NCI-H2107 treated with DMSO at 0.1 percent for 48 hours (cell line): ENCODE measurements around the gene RAB40A.
"Not testable (repeated sequence)": the region's sequence is repeated elsewhere in the genome, so short reads cannot be mapped to it uniquely, and the experiment has no call there.

ENCODE experiments used
- DNase-seq: peaks from one replicate; lab custom pipeline; 2025; ENCODE audit not compliant: unreplicated experiment; lab: John Stamatoyannopoulos, UW

RAB40A gene

DNA sequence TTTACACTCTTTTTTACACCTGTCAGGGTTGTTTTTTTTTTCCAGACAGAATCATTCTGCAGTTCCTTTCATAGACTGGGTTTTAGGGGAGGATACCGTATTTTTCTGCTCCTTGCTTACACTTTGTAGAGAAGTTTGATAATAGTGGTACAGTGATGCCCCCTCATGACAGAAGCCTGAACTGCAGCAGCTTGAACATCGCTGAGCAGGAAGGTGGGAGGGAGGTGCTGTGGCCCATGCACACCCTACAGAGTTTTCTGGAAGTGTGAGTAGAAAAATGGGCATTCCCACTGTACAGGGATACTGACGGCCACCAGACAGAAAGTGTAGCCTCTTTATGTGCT is 54.5 kb downstream of the RAB40A start:
- DNase-seq: peak; percentile 74

DNA sequence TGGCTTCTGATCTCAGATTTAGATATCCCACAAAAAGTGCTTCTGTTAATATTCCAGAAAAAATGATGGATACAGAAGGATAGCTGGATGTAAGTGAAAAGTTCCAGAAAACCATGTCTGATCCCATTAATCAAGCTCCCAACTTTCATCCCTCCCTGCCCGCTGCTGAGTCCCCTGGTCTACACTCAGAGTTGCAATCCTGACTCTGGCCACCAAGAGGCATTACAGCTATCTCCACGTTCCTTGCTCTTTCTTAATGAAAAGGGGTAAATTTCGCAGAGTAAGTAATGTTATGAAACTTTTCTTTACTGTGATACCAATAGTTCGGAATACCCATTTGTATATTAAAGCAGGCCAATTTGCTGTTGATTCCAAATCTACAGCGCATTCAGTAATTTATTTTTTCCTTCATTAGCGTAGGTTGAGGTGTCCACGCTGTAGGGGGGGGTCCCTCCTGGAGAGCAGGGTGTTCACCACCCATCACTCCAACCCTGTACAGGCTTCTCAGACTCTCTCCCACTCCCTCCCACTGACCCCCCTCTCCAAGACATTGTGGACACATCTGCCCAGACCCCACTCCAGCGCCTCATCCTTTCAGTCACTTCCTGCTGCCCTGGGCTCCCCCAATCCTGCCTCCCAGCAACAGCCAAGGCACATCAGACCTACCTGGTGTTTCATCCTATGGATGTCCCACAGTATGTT is 55.1 kb downstream of the RAB40A start:
- peak; percentile 24 for DNase-seq

GRCh38 chrX:103461156-103461555 is 58.1 kb downstream of the RAB40A start:
- no peak for DNase-seq

- DNase-seq: not testable (repeated sequence)
Observed at GRCh38 chrX:103460001-103460755, 59.1 kb downstream of the RAB40A start.

- no peak for DNase-seq
Observed at GRCh38 chrX:103453655-103454054, 65.6 kb downstream of the RAB40A start.
